HG03066 (cell line): ENCODE results near the gene CCAR1.
"Not testable (repeated sequence)": the region's sequence is repeated elsewhere in the genome, so short reads cannot be mapped to it uniquely, and the experiment has no call there.

ENCODE experiments used
- ATAC-seq: cut with Tn5 transposase; IDR thresholded peaks from one replicate; pipeline ENCODE4 v1.9.1; 2021; ENCODE audit warnings: low read depth; ENCODE audit not compliant: unreplicated experiment

The CCAR1 gene

DNA sequence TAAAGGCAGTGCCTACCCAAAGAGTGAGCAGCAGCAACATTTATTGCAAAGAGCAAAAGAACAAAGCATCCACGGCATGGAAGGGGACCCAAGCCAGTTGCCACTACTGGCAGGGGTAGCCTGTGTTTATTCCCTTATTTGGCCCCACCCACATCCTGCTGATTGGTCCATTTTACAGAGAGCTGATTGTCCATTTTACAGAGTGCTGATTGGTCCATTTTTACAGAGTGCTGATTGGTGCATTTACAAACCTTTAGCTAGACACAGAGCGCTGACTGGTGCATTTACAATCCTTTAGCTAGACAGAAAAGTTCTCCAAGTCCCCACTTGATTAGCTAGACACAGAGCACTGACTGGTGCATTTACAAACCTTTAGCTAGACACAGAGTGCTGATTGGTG lies 101.6 kb downstream of the CCAR1 start:
- not testable (repeated sequence) for ATAC-seq

DNA sequence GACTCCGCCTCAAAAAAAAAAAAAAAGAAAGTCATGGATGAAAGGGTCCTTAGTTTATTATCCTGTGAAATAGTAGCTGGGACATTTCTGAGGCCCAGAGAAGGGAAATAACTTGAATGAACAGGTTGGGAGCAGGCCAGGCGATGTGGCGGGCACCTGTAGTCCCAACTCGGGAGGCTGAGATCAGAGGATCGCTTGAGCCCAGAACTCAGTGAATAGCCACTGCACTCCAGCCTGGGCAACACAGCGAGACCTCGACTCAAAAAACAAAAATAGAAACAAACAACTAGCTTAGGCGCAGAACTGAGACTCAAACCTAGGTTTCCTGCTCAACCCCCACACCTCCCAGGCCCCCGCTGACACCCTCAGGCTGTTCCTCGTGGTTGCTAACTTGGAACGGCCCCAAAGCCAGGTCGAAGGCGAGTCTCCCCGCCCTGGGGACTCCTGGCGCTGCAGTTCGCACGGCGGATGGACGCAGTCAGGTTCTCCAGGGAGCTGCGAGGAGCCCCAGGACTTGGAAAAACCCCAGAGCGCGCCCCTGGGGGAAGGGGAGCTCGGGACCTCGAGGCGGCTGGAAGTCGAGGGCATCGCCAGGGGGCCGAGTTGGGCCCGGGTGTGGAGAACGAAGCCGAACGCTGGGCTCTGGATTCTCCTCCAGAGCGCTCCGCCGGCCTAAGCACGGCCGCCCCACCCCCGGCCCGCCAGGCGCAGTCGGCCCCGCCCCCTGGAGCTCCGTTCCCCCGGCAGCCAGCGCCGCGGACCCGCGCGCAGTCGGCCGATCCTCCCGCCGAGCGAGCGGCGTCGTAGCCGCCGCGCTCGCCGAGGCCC lies 105.9 kb downstream of the CCAR1 start, which contains the start of gene STOX1:
STOX1 (plus strand) TSS at position 768 of the 828 bp plus-strand sequence. CDS start 93 bp downstream, outside the sequence.
- peak; percentile 77 for ATAC-seq

DNA sequence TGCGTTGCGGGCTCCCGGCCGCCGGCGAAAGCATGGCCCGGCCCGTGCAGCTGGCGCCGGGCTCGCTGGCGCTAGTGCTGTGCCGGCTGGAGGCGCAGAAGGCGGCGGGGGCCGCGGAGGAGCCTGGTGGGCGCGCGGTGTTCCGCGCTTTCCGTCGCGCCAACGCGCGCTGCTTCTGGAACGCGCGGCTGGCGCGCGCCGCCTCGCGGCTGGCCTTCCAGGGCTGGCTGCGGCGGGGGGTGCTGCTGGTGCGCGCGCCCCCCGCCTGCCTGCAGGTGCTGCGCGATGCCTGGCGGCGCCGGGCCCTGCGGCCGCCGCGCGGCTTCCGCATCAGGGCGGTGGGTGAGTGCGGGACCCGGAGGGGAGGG lies 106.5 kb downstream of the CCAR1 start:
- ATAC-seq, result peak; percentile 38

DNA sequence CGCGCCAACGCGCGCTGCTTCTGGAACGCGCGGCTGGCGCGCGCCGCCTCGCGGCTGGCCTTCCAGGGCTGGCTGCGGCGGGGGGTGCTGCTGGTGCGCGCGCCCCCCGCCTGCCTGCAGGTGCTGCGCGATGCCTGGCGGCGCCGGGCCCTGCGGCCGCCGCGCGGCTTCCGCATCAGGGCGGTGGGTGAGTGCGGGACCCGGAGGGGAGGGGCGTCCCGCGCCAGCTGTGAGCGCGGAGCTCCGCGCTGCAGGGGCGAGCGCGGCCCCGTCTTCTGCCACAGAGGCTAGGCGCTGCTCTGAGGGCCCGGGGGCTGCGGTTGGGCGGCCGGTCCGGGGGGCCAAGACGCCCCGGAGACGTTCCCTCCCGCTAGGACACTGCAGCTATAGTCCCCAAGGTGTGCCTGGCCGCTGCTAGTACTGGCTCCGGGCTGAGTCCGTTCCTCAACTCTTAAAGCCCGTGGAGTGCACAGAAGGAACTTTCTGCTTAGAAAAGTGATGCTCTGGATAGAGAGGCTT lies 107.1 kb downstream of the CCAR1 start:
- ATAC-seq, result peak; percentile 31

DNA sequence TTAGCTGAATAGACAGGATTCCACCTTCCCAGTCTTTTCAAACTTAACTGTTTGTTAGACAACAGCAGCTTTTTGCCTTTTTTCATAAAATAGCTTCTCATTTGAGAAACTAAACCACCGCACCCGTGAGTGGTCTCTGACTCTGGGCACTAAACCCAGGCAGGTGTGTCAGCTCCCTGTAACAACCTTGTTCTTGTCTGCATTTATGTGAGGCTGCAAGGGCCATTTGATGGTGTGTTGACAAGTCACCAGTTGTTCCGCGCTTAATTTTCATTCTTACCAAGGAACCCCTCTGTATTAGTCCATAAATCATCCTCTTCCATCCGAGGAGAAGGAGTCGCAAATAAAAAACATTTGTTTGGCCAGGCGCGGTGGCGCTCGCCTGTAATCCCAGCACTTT lies 107.8 kb downstream of the CCAR1 start:
- no peak for ATAC-seq

DNA sequence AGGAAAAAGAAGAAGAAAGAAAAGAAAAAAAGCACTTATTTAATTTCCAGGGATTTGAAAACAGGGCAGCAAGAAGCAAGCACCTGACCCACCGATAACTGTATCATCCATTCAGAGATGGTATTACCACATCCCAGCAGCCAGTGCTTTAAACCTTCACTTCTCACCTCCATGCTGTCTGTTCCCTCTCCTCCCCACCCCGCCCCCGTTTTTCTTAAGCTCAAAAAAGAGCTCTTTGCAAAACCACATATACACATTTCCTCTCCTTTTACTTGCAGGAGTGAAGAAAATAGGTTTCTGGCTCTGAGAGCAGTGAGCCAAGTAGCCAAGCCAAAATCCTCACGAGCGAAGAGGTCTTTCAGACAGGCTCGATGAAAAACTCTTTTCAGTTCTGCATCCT lies 108.5 kb downstream of the CCAR1 start:
- ATAC-seq, result no peak

DNA sequence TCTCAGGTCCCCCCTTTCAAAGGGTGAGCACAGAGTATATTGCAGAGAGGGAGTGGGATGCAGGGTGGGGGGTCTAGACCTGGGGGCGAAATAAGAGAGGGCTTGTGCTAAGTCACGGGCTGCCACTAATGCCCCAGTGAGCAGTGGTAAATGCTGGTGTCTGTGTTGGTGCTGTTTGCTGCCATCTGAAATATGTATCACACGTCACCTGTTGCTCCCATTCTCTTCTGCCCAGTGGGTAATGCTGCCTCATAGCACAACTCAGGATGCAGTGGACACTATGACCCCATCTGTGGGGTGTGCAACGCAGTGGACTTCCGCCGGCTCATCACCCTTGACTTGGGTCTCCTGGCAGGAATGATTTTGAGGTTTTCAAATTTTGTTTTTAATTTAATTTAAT lies 108.9 kb downstream of the CCAR1 start:
- ATAC-seq, result no peak

DNA sequence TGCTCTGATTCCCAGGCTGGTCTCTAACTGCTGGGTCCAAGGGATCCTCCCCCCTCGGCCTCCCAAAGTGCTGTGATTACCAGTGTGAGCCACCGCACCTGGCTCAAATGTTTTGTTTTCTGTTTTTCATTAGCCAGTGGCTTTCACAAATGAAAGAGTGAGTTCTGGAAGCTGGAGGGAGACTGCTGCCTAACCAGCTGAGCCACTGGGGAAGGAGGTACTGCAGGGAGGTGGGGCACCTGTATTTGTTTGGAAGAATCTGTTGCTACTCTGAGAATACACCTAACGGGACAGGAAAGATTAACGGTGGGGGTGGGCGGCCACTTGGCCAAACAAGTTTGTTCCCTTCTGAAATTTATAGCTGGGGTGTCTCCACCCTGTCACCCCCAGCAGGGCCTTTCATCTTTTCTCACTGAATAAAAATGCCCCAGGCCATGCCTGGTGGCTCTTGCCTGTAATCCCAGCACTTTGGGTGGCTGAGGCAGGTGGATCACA lies 111.0 kb downstream of the CCAR1 start:
- no peak for ATAC-seq

DNA sequence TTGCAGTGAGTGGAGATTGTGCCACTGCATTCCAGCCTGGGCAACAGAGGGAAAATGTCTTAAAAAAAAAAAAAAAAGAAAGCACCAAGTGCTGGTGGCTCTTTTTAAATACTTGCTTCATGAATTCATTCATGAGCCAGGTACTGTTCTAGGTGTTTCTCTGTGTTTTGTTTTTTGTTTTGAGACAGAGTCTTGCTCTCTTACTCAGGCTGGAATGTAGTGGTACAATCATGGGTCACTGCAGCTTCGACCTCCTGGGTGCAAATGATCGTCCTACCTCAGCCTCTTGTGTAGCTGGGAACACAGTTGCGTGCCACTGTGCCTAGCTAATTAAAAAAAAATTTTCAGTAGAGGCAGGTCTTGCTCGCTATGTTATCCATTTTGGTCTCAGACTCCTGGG lies 111.6 kb downstream of the CCAR1 start:
- no peak for ATAC-seq

DNA sequence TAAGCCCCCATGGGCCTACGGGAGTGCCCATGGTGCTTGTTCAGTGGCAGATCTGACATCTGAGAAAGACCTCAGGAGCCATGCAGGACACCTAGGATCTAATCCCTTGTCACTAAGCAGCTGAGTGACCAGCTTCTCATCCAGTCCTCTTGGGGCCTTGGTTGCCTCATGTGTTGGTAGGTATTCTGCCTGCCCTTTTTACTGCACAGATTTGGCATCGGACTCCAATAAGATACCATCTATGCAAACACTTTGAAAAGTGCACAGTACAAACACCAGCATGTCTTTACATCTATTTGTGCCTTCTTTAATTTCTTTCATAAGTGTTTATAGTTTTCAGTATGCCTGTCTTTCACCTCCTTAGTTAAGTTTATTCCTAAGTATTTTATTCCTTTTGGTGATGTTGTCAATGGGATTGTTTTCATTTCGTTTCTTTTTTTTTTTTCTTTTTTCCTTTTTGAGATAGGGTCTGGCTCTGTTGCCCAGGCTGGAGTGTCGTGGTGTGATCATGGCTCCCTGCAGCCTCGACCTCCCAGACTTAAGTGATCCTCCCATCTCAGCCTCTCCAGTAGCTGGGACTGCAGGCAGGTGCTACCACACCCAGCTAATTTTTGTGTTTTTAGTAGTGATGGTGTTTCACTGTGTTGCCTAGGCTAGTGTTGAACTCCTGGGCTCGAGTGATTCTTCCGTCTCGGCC lies 116.7 kb downstream of the CCAR1 start:
- ATAC-seq, result no peak

DNA sequence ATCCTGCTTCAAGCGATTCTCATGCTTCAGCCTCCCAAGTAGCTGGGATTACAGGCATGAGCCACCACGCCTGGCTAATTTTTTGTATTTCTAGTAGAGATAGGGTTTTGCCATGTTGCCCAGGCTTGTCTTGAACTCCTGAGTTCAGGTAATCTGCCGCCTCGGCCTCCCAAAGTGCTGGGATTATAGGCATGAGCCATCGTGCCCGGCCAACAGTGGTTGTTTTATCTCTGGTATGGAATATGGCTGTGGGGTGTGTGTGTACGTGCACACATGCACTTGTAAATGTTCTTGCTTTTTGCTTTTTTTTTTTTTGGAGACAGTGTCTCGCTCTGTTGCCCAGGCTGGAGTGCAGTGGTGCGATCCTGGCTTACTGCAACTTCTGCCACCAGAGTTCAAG lies 119.6 kb downstream of the CCAR1 start:
- not testable (repeated sequence) for ATAC-seq
